ENCODE measurements around the gene ST6GALNAC3.

- TF ChIP-seq ATF2 (tag by site-specific recombination; IDR thresholded peaks at IDR 0.05; ENCODE audit: low read depth) (no peak), ZNF274 (IDR thresholded peaks at IDR 0.05; ENCODE audit: low read length) (no peak), ZNF274 (tag by site-specific recombination; IDR thresholded peaks at IDR 0.05; ENCODE audit: borderline replicate concordance) (no peak), ZBTB8A (tag by site-specific recombination; IDR thresholded peaks at IDR 0.05) (no peak), CTCF (tag by site-specific recombination; IDR thresholded peaks at IDR 0.05) (no peak), REST (tag by site-specific recombination; IDR thresholded peaks at IDR 0.05) (no peak), ZNF416 (tag by site-specific recombination; IDR thresholded peaks at IDR 0.05) (no peak), ZNF174 (tag by site-specific recombination; IDR thresholded peaks at IDR 0.05) (no peak), SETDB1 (IDR thresholded peaks at IDR 0.05; ENCODE audit: insufficient read length, low read length) (no peak), ZNF24 (tag by site-specific recombination; IDR thresholded peaks at IDR 0.05) (no peak), ZNF366 (tag by site-specific recombination; conservative IDR thresholded peaks at IDR 0.05) (no peak)
Observed at GRCh38 chr1:76492752-76493430, 418.3 kb downstream of the ST6GALNAC3 start.

All from HEK293 (cell line).